Neural cell (in vitro differentiated cells): Measurements from ENCODE around the gene SNCB.

Source experiments
- CTCF ChIP-seq: fragments of 450-650 bp; IDR thresholded peaks from 2 replicates; pipeline ENCODE4 v1.5.1; 2014; ENCODE audit warnings: antibody characterized with exemption, mild to moderate bottlenecking, moderate library complexity; ENCODE audit not compliant: poor library complexity, severe bottlenecking
- EZH2 ChIP-seq: fragments of 200-600, 300-800 bp; shearing (Covaris generic), sonication (generic); IDR thresholded peaks from 2 replicates; pipeline ENCODE4 v1.6.1; 2014; ENCODE audit warnings: antibody characterized with exemption, low read length, borderline replicate concordance, mild to moderate bottlenecking; ENCODE audit not compliant: insufficient read depth, poor library complexity, severe bottlenecking
- MXI1 ChIP-seq: fragments of 450-650 bp; conservative IDR thresholded peaks from 2 replicates; pipeline ENCODE4 v1.6.1; 2014; ENCODE audit warnings: antibody characterized with exemption, mild to moderate bottlenecking; ENCODE audit not compliant: poor library complexity, severe bottlenecking
- POLR2AphosphoS5 ChIP-seq: IDR thresholded peaks from 2 replicates; pipeline ENCODE4 v1.6.1; 2012
- TAF1 ChIP-seq: IDR thresholded peaks from 2 replicates; pipeline ENCODE4 v1.6.1; 2012; ENCODE audit warnings: low read depth

GRCh38 chr5:176659512-176659839, 29.1 kb upstream of the SNCB start:
- TF ChIP-seq EZH2 (no peak), MXI1 (no peak), CTCF (no peak), POLR2AphosphoS5 (no peak), TAF1 (no peak)
